Activated CD4-positive, alpha-beta T cell treated with anti-CD3 and anti-CD28 coated beads for 36 hours (primary cell): ENCODE results near the gene RASSF7. TPM values are rescaled to one million over a fixed set of nuclear protein-coding genes. Genes with fewer than 3 reads are reported as not detected.

Experiments used
- ATAC-seq: fragments of 200-7000 bp; cut with Tn5 transposase; one replicate; pipeline ENCODE4 v1.10.0; 2021; ENCODE audit warnings: mild to moderate bottlenecking, moderate library complexity
- CTCF ChIA-PET: fragments of 350-600 bp; sonication (Branson Sonifier 250); formaldehyde crosslinking; loops from one replicate; lab custom pipeline; 2021; ENCODE audit warnings: antibody characterized with exemption; lab: Charles Lee
- POLR2A ChIA-PET: fragments of 350-600 bp; sonication (Branson Sonifier 250); formaldehyde crosslinking; loops from one replicate; lab custom pipeline; 2021; ENCODE audit warnings: antibody characterized with exemption, inconsistent platforms; lab: Charles Lee
- DNase-seq: peaks from one replicate; pipeline ENCODE4 v3.0.0-alpha.2; 2020
- H3K27ac Mint-ChIP-seq: one replicate; pipeline ENCODE4 v1.8.0; 2021; ENCODE audit warnings: mixed read lengths
- H3K27me3 Mint-ChIP-seq: one replicate; pipeline ENCODE4 v1.8.0; 2021; ENCODE audit warnings: mixed read lengths
- H3K36me3 Mint-ChIP-seq: one replicate; pipeline ENCODE4 v1.8.0; 2021; ENCODE audit warnings: low read depth, mixed read lengths
- H3K4me1 Mint-ChIP-seq: one replicate; pipeline ENCODE4 v1.8.0; 2021; ENCODE audit warnings: mixed read lengths
- H3K4me3 Mint-ChIP-seq: one replicate; pipeline ENCODE4 v1.8.0; 2021; ENCODE audit warnings: mild to moderate bottlenecking, moderate library complexity, mixed read lengths
- H3K9me3 Mint-ChIP-seq: one replicate; pipeline ENCODE4 v1.8.0; 2021; ENCODE audit warnings: low read depth, mixed read lengths
- intact Hi-C, 2 experiments: fragments of 100-400 bp; cut with DNase I in 1 of 2; cut with micrococcal nuclease in 1 of 2; formaldehyde crosslinking; loops; one replicate each; pipeline versions ENCODE4 v1.14.2 to v1.15.1; 2022 to 2024; cut with DNase I, micrococcal nuclease
- total RNA-seq, 2 experiments: library from RNA; stranded (reverse); gene quantifications; one replicate each; pipeline ENCODE4 v1.2.3, GENCODE V29; 2021

RASSF7 gene
- total RNA-seq, 2 experiments from 2014 or later: 16.8 TPM

DNA sequence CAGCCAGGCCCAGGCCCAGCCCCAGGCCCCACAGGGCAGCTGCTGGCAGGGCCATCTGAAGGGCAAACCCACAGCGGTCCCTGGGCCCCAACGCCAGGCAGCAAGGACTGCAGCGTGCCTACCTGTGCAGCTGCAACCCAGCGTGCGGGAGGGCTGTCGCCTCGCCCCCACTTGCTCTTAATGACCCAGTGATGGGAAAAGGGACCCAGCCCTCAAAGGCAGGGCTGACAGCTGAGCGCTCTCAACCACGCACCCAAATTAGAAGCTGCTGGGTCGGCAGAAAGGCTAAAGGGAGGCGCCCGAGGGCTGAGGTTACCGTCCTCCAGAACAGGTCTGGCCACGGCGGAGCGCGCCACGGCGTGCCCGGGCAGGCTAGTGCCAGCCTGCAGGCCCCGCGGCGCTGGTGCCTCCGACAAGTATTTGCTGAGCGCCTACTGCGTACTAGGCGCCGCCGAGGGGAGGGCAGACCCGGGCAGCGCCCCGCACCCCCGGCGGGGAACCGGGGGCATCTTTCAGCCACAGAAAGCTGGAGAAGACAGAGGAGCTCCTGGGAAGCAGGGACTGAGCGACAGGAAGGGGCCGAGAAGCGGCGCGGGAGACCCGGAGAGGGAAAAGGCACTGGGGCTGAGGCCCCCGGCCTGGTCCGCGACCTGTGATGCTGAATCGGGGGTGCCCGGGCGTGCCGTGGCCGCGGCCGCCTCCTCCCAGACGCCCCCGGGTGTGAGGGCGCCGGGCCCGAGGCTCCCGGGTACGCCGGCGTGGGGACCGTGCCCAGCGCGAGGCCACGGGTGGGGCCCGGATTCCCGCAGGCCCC is 26.2 kb upstream of the RASSF7 start:
- peak overlapping the region; percentile 67 for H3K4me3 Mint-ChIP-seq
- ATAC-seq (no peak), DNase-seq (peak; percentile 63)
- POLR2A ChIA-PET: no interaction called here
- intact Hi-C loops: loop anchor here (1.0 to 5.0 kb wide), 16 partner anchors 16 to 376 kb away; partner anchors contain the start of genes CHID1 (in 1 of the 2), DEAF1 (in 1 of the 2), IRF7 (in 1 of the 2) and LMNTD2 (in 1 of the 2)
- peaks cover 1% of the 10 kb centered on the region for H3K36me3 Mint-ChIP-seq
- no peak overlapping the region for H3K27ac Mint-ChIP-seq
- no peaks in the 10 kb centered on the region for H3K27me3 Mint-ChIP-seq
- peaks cover 17% of the 10 kb centered on the region for H3K4me1 Mint-ChIP-seq
- H3K9me3 Mint-ChIP-seq: no peaks in the 10 kb centered on the region
- CTCF ChIA-PET: interaction anchor here (0.6 to 1.3 kb wide), 3 partner anchors 16 to 20 kb away, joined by 3 to 6 read pairs (median 3); no protein-coding TSS in a partner anchor

DNA sequence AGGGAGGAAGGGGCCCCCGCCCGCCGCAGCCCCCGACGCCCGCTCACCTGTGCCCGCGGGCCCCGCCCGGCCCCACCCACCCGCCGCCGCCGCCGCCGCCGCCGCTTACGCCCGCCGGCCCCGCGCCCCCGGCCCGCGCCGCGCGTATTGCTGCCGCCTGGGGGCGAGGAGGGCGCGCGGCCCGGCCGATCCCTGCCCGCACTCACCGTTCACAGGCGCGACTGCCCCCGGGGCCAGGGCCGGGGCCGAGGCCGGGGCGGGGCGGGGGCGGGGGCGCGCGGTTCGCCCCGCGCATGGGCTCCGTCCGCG is 25.6 kb upstream of the RASSF7 start:
- peaks cover 17% of the 10 kb centered on the region for H3K4me1 Mint-ChIP-seq
- H3K9me3 Mint-ChIP-seq: no peaks in the 10 kb centered on the region
- no peak for DNase-seq
- peak; percentile 15 for ATAC-seq
- H3K27ac Mint-ChIP-seq: no peak overlapping the region
- POLR2A ChIA-PET: interaction anchor here (1.2 kb wide), 1 partner anchor 29 kb away, joined by 3 read pairs; no protein-coding TSS in a partner anchor
- intact Hi-C loops: loop anchor here (1.0 to 5.0 kb wide), 16 partner anchors 17 to 375 kb away; partner anchors contain the start of genes CHID1 (in 1 of the 2), DEAF1 (in 1 of the 2), IRF7 (in 1 of the 2) and LMNTD2 (in 1 of the 2)
- H3K4me3 Mint-ChIP-seq: no peak overlapping the region
- CTCF ChIA-PET: interaction anchor here (0.6 to 1.1 kb wide), 2 partner anchors 16 to 19 kb away, joined by 3 read pairs; no protein-coding TSS in a partner anchor
- H3K36me3 Mint-ChIP-seq: peaks cover 1% of the 10 kb centered on the region
- no peaks in the 10 kb centered on the region for H3K27me3 Mint-ChIP-seq

DNA sequence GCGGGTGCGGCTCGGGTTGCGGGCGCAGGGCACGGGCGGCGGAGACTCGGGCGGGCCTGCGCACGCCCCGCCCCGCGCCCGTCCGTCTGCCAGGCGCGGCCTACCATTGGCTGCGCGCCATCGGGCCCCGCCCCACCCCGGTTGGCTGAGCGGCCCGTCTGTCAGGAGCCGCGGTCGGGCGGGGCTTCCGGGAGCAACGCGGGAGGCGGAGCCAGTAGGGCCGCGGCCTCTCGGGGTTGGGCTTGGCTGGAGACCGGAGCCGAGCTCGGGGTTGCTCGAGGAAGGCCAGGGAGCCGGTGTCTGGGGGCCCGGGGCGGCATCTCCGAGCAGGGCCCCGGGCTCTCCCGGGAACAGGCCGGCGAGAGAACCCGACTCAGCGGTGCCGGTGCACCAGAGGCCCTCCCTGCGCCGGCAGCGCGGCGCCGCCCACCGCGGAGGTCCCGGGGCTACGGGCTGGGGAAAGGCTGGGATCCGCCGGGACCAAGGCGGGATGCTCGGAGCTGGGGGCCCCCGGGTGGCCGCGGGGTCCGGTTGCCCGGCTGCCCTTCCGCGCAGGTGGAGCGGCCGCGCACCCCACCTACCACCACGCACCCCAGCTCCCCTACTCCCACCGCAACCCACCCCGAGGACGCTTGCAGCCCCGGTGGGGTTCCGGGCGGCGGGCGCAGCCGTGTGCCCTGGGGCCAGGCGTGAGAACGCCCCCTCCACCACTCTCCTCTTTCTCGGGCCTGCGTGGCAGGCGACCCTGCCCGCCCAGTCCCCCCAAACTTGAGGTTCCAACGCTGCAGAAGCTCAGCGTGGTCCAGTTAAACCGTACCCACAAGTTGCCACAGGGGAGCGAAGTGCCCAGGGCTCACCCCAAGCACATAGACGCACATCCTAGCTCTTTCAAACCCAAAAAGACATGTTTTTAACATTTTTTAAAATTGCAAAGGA is 25.0 kb upstream of the RASSF7 start, which contains the start of gene HRAS:
TSS of gene HRAS (minus strand) at position 58 of the 936 bp plus-strand sequence.
- CTCF ChIA-PET: interaction anchor here (0.6 to 1.4 kb wide), 11 partner anchors 10 to 785 kb away, joined by 3 to 7 read pairs (median 4); no protein-coding TSS in a partner anchor
- H3K36me3 Mint-ChIP-seq: peaks cover 1% of the 10 kb centered on the region
- no peaks in the 10 kb centered on the region for H3K9me3 Mint-ChIP-seq
- POLR2A ChIA-PET: interaction anchor here (0.7 to 1.2 kb wide), 4 partner anchors 17 to 328 kb away, joined by 3 to 6 read pairs (median 4); partner anchors contain the start of genes BET1L and RIC8A
- peak; percentile 98 for DNase-seq
- intact Hi-C loops: loop anchor here (1.0 to 5.0 kb wide), 16 partner anchors 17 to 375 kb away; partner anchors contain the start of genes CHID1 (in 1 of the 2), DEAF1 (in 1 of the 2), IRF7 (in 1 of the 2) and LMNTD2 (in 1 of the 2)
- peaks cover 17% of the 10 kb centered on the region for H3K4me1 Mint-ChIP-seq
- peak within 1 kb of the TSS; percentile 79 for H3K4me3 Mint-ChIP-seq
- H3K27ac Mint-ChIP-seq: peak within 1 kb of the TSS; percentile 81
- H3K27me3 Mint-ChIP-seq: no peaks in the 10 kb centered on the region
- ATAC-seq: peak; percentile 93

DNA sequence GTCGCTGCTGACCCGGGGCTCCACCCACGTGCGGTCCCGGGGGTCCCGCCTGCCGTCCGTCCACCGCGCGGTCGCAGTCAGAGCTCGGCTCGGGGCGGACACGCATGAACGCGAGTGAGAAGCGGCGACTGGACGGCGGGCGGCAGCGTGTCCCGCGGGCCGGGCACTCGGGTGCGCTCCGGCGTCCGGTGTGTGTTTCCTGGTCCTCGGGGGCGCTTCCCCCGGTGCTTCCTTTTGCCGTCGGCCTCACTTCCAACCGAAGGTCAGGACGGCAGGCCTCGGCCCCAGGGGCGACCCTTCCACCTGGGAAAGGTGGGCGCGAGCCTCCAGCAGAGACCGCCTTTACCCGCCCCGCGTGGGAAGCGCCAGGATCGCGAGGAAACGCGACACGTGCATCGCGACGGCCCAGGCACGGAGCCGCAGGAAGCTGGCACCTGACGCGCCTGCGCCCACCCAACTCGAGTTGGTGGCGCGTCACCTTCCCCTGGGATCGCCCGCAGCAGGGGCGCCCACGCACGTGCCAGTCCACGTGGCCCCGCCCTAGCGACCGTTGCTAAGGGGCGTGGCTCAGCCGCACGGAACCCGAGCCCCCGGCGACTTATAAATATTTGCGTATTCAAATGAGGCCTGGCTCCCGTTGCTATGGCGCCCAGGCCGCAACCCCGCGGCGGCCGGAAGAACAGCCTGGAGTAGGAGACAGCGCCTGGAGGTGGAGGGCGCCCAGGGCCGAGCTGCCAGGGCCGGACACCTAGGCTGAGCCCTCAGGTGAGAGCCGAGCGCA is 23.7 kb upstream of the RASSF7 start, which contains the start of gene LRRC56:
TSS of gene LRRC56 (plus strand) at position 687 of the 781 bp plus-strand sequence. CDS start 3,158 bp downstream, outside the sequence.
- H3K4me3 Mint-ChIP-seq: peak within 1 kb of the TSS; percentile 79
- ATAC-seq (peak; percentile 17), DNase-seq (peak; percentile 91)
- H3K4me1 Mint-ChIP-seq: peaks cover 17% of the 10 kb centered on the region
- POLR2A ChIA-PET: interaction anchor here (1.1 kb wide), 1 partner anchor 330 kb away, joined by 4 read pairs; the partner anchor contains the start of genes BET1L and RIC8A
- intact Hi-C loops: loop anchor here in 1 of 2 experiments (1.0 to 5.0 kb wide), 2 partner anchors 18 to 185 kb away; no protein-coding TSS in a partner anchor
- no peaks in the 10 kb centered on the region for H3K27me3 Mint-ChIP-seq
- no peaks in the 10 kb centered on the region for H3K9me3 Mint-ChIP-seq
- peaks cover under 1% of the 10 kb centered on the region for H3K36me3 Mint-ChIP-seq
- CTCF ChIA-PET: interaction anchor here (1.2 to 1.4 kb wide), 3 partner anchors 9 to 88 kb away, joined by 3 to 7 read pairs (median 5); no protein-coding TSS in a partner anchor
- H3K27ac Mint-ChIP-seq: peak within 1 kb of the TSS; percentile 81

DNA sequence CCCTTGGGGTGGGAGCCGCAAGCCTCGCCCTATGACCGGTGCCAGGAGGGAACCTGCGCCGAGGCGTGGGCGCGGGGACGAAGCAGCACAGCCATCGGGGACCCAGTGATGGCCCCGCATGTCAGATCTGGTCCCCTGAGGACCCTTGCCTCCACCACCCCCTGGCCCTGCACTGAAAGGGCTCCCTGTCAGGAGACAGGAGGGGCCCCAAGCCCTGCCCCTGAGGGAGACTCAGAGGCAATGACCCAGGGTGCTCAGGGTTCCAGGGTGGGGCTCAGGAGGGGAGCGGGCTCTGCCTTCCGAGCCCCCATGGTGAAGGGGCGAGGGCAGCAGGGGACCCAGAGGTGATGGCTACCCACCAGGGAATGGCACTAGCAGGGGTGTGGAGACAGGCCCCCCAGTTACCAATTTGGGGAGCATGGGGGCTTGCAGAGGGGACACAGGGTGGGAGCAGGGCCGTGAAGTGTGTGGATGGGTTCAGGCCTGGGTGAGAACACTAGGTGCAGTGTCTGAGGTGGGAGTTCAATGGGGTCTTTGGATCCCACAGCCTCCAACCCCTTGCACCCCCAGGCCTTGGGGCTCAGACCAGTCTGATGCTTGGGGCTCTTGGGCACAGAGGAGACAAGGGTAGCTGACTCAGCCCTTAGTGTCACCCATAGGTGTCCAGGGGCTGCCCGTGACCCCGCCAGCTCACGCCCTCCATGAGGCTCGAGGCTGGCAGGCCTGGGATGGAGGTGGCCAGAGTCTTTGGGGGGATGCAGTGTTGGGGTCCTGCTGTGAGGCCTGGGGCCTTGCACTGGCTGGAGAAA is 22.9 kb upstream of the RASSF7 start:
- no peak for ATAC-seq
- DNase-seq: no peak
- intact Hi-C loops: loop anchor here in 1 of 2 experiments (1.0 to 5.0 kb wide), 2 partner anchors 17 to 184 kb away; no protein-coding TSS in a partner anchor
- H3K27ac Mint-ChIP-seq: peak overlapping the region; percentile 19
- POLR2A ChIA-PET: no interaction called here
- CTCF ChIA-PET: interaction anchor here (0.6 to 1.4 kb wide), 3 partner anchors 8 to 19 kb away, joined by 3 to 5 read pairs (median 3); no protein-coding TSS in a partner anchor
- H3K27me3 Mint-ChIP-seq: no peaks in the 10 kb centered on the region
- no peaks in the 10 kb centered on the region for H3K36me3 Mint-ChIP-seq
- H3K9me3 Mint-ChIP-seq: no peaks in the 10 kb centered on the region
- H3K4me1 Mint-ChIP-seq: peaks cover 17% of the 10 kb centered on the region
- H3K4me3 Mint-ChIP-seq: peak overlapping the region; percentile 79

DNA sequence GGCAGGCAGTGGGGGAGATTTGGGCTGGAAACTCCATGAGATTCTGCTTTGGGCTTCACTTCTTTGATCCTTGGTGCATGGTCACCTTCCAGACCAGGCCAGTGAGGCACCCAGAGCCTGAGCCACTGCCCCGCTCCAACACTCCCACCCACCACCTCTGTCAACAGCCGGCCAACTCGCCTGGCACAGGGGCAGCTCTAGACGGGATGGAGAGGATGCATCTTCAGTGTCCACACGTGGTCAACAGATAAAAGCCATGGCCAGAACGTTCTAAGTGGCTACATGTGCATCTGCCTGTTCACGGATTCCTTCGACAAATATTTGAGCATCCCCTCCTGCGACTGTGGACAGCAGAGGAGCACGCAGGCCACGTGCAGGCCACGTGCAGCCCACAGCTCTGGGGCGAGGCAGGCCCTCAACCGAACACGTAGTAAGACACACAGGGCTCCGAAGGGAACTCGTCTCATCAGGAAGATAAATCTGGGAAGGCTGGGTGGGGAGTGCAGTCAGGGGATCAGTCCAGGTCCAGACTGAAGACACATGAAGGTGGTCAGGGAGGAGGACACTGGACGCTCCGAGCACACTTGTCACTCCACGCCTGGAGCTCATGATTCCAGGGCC is 22.2 kb upstream of the RASSF7 start:
- peaks cover 17% of the 10 kb centered on the region for H3K4me1 Mint-ChIP-seq
- ATAC-seq (no peak), DNase-seq (no peak)
- H3K27ac Mint-ChIP-seq: no peak overlapping the region
- no peaks in the 10 kb centered on the region for H3K9me3 Mint-ChIP-seq
- H3K36me3 Mint-ChIP-seq: no peaks in the 10 kb centered on the region
- CTCF ChIA-PET: interaction anchor here (0.6 to 1.0 kb wide), 3 partner anchors 16 to 234 kb away, joined by 3 read pairs; no protein-coding TSS in a partner anchor
- POLR2A ChIA-PET: interaction anchor here (0.6 kb wide), 1 partner anchor 29 kb away, joined by 5 read pairs; no protein-coding TSS in a partner anchor
- H3K4me3 Mint-ChIP-seq: no peak overlapping the region
- no peaks in the 10 kb centered on the region for H3K27me3 Mint-ChIP-seq
- intact Hi-C loops: loop anchor here in 1 of 2 experiments (5.0 kb wide), 1 partner anchor 184 kb away; no protein-coding TSS in a partner anchor

DNA sequence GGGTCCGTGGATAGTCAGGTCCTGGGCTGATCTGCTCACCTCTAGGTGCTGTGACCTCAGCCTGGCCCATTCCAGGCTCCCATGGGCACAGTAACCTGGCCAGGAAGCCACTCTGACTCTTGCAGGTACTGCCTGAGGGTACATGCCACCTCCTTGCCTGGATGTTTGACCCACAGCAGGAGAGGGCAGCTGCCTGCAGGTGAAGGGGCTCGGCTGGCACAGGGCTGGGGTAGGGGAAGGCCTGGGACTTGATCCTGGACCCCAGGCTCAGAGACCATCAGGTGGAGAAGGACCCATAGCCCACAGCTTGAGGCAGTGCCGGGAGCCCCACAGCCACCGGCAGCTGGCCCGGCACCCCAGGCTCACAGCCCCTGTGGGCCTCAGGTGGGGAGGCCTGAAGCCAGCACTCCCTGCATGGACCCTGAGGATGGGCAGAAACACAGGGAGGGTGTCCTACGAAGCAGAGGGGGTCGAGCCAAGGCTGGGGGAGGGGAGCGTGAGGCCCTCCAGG is 20.7 kb upstream of the RASSF7 start:
- ChIA-PET POLR2A (no interaction called here), CTCF (no interaction called here)
- DNase-seq: no peak
- intact Hi-C loops: loop anchor here in 1 of 2 experiments (5.0 kb wide), 1 partner anchor 182 kb away; no protein-coding TSS in a partner anchor
- Mint-ChIP-seq H3K27me3 (no peaks in the 10 kb centered on the region), H3K9me3 (no peaks in the 10 kb centered on the region), H3K4me3 (no peak overlapping the region), H3K4me1 (peaks cover 13% of the 10 kb centered on the region), H3K27ac (no peak overlapping the region), H3K36me3 (no peaks in the 10 kb centered on the region)
- ATAC-seq: no peak

DNA sequence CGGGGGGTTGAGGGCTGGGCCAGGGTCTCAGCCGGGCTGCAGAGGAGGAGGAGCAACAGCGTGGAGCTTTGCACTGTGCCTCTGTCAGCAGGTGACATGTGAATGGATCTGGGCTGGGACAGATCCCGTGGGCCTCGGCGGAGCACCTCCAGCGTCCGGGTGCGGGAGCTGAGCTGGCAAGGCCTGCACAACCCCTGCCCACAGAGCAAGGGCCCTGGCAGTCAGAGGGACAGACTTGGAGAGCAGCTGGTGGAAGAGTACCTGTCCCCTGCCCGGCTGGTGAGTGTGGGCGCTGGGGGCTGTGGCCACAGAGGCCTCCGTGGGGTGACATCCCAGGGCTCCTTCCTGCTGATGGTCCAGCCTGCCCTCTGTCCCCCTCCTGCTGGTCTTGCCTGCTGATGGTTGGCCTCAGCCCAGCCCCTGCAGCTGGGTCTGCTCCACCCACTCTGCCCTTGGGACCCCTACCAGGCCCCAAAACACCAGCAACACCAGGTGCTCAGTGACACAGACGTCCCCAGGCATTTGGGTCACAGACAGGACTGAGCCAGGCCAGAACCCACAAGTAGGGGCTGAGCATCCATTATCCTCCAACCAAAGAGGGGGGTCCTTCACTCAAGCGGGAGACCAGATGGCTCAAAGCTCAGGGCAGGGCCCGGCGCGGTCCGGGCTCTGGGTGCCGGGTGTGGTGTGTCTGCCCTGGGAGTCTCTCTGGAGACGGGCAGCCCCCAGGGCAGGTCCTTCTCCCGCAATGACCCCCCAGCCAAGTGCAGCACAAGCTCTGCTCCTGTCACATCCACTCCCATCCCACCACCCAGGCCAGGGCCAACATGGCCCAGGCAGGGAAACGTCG is 20.0 kb upstream of the RASSF7 start:
- CTCF ChIA-PET: interaction anchor here (1.1 kb wide), 1 partner anchor 169 kb away, joined by 3 read pairs; no protein-coding TSS in a partner anchor
- Mint-ChIP-seq H3K36me3 (no peaks in the 10 kb centered on the region), H3K27ac (no peak overlapping the region), H3K4me1 (peaks cover 13% of the 10 kb centered on the region), H3K27me3 (no peaks in the 10 kb centered on the region), H3K4me3 (no peak overlapping the region), H3K9me3 (no peaks in the 10 kb centered on the region)
- intact Hi-C loops: no loop called here
- no peak for DNase-seq
- no peak for ATAC-seq
- POLR2A ChIA-PET: no interaction called here
